Adipocyte (in vitro differentiated cells): Measurements from ENCODE around the gene MCM8.

Source experiments
- DNase-seq: peaks from one replicate; pipeline ENCODE4 v3.0.0-alpha.2; 2015; ENCODE audit warnings: low read depth
- H3K27me3 ChIP-seq: replicated peaks from 2 replicates; pipeline ENCODE4 v1.7.0; 2013; ENCODE audit warnings: mild to moderate bottlenecking, low read length, moderate library complexity; ENCODE audit not compliant: control insufficient read depth, insufficient read depth
- H3K36me3 ChIP-seq: 2 replicates; pipeline ENCODE4 v1.7.0; 2013; ENCODE audit warnings: low read length, mild to moderate bottlenecking, moderate library complexity; ENCODE audit not compliant: control insufficient read depth, insufficient read depth, severe bottlenecking
- H3K4me1 ChIP-seq: 2 replicates; pipeline ENCODE4 v1.7.0; 2013; ENCODE audit warnings: mild to moderate bottlenecking, low read length, moderate library complexity; ENCODE audit not compliant: control insufficient read depth, insufficient read depth
- H3K4me3 ChIP-seq: 2 replicates; pipeline ENCODE4 v1.7.0; 2013; ENCODE audit warnings: mild to moderate bottlenecking, low read length, moderate library complexity
- H3K9ac ChIP-seq: 2 replicates; pipeline ENCODE4 v1.7.0; 2013; ENCODE audit warnings: mild to moderate bottlenecking, low read length, moderate library complexity
- H3K9me3 ChIP-seq: 2 replicates; pipeline ENCODE4 v1.7.0; 2013; ENCODE audit warnings: mild to moderate bottlenecking, low read length, moderate library complexity; ENCODE audit not compliant: control insufficient read depth

MCM8 gene

DNA sequence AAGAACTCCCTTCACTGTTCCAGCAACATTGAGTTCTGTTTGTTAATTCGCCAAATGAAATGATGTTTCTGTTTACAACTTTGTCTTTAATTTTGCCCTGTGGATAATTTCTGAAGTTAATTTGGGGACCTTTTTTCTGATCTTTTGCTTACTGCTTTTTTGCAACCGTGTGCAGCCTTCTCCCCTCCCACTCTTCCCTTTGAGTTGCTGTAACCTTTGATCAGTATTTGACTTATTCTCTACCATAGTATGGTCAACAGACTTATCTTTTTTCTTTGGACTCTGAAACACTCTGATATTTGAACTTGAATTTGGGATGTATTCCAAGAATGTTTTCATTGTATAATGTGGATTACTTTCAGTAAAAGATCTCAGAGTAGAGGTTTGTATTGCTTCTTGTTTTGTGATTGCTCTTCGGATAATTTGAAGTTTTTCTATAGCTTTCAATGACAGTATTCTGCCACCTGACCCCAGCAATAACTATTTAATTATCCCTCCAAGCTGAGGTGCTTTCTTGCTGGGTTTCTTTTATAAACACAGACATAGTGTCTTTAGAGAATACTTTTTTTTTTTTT is 57.2 kb downstream of the MCM8 start:
- Histone ChIP-seq H3K4me1 (peaks cover 37% of the 10 kb centered on the region), H3K9ac (peak overlapping the region; percentile 96), H3K4me3 (peak overlapping the region; percentile 98), H3K27me3 (no peaks in the 10 kb centered on the region), H3K9me3 (no peaks in the 10 kb centered on the region), H3K36me3 (peaks cover 31% of the 10 kb centered on the region)
- peak; percentile 21 for DNase-seq

GRCh38 chr20:6008254-6008653 is 57.8 kb downstream of the MCM8 start:
- Histone ChIP-seq H3K9me3 (no peaks in the 10 kb centered on the region), H3K36me3 (peaks cover 37% of the 10 kb centered on the region), H3K27me3 (no peaks in the 10 kb centered on the region), H3K4me3 (peak overlapping the region; percentile 98), H3K9ac (peak overlapping the region; percentile 96), H3K4me1 (peaks cover 37% of the 10 kb centered on the region)
- peak; percentile 95 for DNase-seq

- Histone ChIP-seq H3K4me1 (peaks cover 33% of the 10 kb centered on the region), H3K4me3 (no peak overlapping the region), H3K27me3 (no peaks in the 10 kb centered on the region), H3K9ac (peak overlapping the region; percentile 13), H3K9me3 (no peaks in the 10 kb centered on the region), H3K36me3 (peaks cover 76% of the 10 kb centered on the region)
- no peak for DNase-seq
Observed at GRCh38 chr20:6012179-6012578, 61.7 kb downstream of the MCM8 start.

DNA sequence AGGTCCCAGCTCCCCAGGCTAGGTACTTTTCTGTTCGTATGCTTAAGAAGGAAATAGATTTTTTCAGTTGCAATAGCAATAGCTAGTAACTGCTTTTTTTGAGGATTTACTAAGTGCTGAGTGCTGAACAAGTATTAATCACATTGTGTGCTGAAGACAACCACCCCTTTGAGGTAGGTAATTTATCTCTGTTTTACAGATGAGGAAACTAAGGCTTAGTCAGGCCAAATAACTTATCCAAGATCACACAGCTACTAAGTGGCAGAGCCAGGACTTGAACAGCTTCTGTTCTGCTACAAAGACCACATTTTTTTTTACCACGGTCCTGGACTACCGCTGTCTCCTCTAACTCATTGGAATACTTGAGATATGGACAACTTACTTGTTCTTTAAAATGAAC is 63.6 kb downstream of the MCM8 start:
- Histone ChIP-seq H3K27me3 (no peaks in the 10 kb centered on the region), H3K4me1 (peaks cover 30% of the 10 kb centered on the region), H3K4me3 (no peak overlapping the region), H3K9me3 (no peaks in the 10 kb centered on the region), H3K36me3 (peaks cover 90% of the 10 kb centered on the region), H3K9ac (no peak overlapping the region)
- DNase-seq, result no peak

DNA sequence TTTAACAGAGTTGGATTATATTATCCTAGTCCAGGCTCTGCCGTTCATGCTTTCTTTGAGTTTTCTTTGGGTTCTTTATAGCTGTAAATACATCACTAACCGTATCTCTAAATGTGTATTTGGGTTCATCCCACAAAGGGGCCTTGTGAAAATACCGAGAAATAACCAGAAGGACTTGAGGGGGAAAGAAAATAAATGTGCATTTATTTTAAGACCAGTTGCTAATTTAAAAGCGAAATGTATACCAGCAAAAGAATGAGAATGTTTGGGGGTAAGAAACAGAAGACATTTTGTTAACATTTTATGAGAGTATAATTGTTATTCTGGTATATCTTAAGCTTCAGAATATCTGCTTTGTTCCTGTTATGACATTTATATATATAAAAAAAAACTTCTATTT is 64.5 kb downstream of the MCM8 start:
- Histone ChIP-seq H3K9ac (no peak overlapping the region), H3K9me3 (no peaks in the 10 kb centered on the region), H3K4me3 (no peak overlapping the region), H3K4me1 (peaks cover 22% of the 10 kb centered on the region), H3K27me3 (no peaks in the 10 kb centered on the region), H3K36me3 (peaks cover 85% of the 10 kb centered on the region)
- no peak for DNase-seq

DNA sequence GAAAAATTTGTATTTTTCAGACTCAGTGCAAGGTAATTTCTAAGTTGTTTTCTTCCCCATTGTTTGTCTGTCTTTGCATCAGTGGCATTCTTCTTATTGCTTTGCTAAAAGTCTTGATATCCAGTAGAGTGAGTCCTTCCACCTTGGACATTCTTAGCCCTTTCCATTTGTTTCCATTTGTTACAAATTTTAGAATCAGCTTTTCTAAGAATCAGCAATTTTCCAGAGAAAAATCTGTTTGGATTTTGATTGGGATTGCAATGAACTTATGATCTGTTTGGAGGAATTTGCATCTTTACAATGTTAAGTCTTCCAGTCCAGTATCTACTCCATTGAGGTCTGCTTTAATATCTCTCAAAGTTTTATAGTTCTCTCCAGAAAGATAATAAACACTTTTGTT is 67.0 kb downstream of the MCM8 start:
- Histone ChIP-seq H3K9ac (no peak overlapping the region), H3K27me3 (no peaks in the 10 kb centered on the region), H3K4me3 (no peak overlapping the region), H3K4me1 (peaks cover 9% of the 10 kb centered on the region), H3K9me3 (no peaks in the 10 kb centered on the region), H3K36me3 (peaks cover 73% of the 10 kb centered on the region)
- DNase-seq, result no peak

- Histone ChIP-seq H3K9ac (no peak overlapping the region), H3K4me1 (peaks cover 8% of the 10 kb centered on the region), H3K9me3 (no peaks in the 10 kb centered on the region), H3K4me3 (no peak overlapping the region), H3K27me3 (no peaks in the 10 kb centered on the region), H3K36me3 (peaks cover 73% of the 10 kb centered on the region)
- DNase-seq, result no peak
Observed at GRCh38 chr20:6017880-6018279, 67.4 kb downstream of the MCM8 start.

GRCh38 chr20:6024768-6025167 is 74.3 kb downstream of the MCM8 start:
- H3K9ac ChIP-seq, result no peak overlapping the region
- DNase-seq, result no peak
- H3K27me3 ChIP-seq, result no peaks in the 10 kb centered on the region
- peaks cover 14% of the 10 kb centered on the region for H3K4me1 ChIP-seq
- no peak overlapping the region for H3K4me3 ChIP-seq
- H3K36me3 ChIP-seq, result peaks cover 64% of the 10 kb centered on the region
- H3K9me3 ChIP-seq, result peaks cover 8% of the 10 kb centered on the region

DNA sequence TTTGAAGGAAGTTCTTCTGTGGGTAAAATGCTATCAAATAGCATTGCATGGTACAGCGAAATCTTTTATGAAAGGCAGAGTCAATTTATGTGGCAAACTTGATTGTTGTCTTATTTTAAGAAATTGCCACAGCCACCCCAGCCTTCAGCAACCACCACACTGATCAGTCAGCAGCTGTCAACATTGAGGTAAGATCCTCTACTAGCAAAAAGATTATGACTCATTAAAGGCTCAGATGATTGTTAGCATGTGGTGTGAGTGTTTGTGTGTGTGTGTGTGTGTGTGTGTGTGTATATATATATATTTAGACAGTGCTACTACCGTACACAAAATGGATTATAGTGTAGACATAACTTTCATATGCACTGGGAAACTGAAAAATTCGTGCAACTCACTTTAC is 75.6 kb downstream of the MCM8 start:
- peaks cover 25% of the 10 kb centered on the region for H3K4me1 ChIP-seq
- peaks cover 8% of the 10 kb centered on the region for H3K9me3 ChIP-seq
- no peak overlapping the region for H3K4me3 ChIP-seq
- no peaks in the 10 kb centered on the region for H3K27me3 ChIP-seq
- DNase-seq, result no peak
- no peak overlapping the region for H3K9ac ChIP-seq
- H3K36me3 ChIP-seq, result peaks cover 61% of the 10 kb centered on the region

GRCh38 chr20:6028818-6029217 is 78.4 kb downstream of the MCM8 start:
- Histone ChIP-seq H3K4me1 (peaks cover 35% of the 10 kb centered on the region), H3K36me3 (peaks cover 60% of the 10 kb centered on the region), H3K9me3 (peaks cover 8% of the 10 kb centered on the region), H3K4me3 (no peak overlapping the region), H3K27me3 (no peaks in the 10 kb centered on the region), H3K9ac (peak overlapping the region; percentile 27)
- DNase-seq, result no peak

- Histone ChIP-seq H3K36me3 (peaks cover 60% of the 10 kb centered on the region), H3K9me3 (peaks cover 8% of the 10 kb centered on the region), H3K4me3 (peak overlapping the region; percentile 37), H3K9ac (peak overlapping the region; percentile 16), H3K4me1 (peaks cover 42% of the 10 kb centered on the region), H3K27me3 (no peaks in the 10 kb centered on the region)
- peak; percentile 43 for DNase-seq
Observed at GRCh38 chr20:6029538-6029937, 79.1 kb downstream of the MCM8 start.

DNA sequence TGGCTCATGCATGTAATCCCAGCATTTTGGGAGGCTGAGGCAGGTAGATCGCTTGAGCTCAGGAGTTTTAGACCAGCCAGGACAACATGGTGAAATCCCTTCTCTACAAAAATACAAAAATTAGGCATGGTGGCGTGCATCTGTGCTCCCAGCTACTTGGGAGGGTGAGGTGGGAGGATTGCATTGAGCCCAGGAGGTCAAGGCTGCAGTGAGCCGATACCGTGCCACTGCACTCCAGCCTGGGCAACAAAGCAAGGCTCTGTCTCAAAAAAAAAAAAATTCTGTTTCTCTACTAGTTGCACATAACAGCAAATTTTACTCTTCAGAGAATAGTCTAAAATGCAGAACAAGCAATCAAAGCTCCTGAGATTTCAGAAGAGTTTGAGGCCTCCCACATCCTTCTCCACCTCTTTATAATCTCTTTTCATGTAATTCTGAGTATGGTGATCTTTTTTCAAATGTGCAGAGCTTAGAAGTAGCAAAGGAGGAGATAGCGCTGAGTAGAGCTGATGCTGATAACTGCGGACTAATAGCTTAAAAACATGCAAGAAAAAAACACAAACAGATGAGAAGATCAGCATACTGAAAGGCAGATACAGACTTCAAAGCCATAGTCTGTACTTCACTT is 80.1 kb downstream of the MCM8 start:
- H3K27me3 ChIP-seq, result no peaks in the 10 kb centered on the region
- H3K9ac ChIP-seq, result no peak overlapping the region
- H3K9me3 ChIP-seq, result peaks cover under 1% of the 10 kb centered on the region
- H3K4me3 ChIP-seq, result no peak overlapping the region
- peaks cover 60% of the 10 kb centered on the region for H3K36me3 ChIP-seq
- no peak for DNase-seq
- peaks cover 50% of the 10 kb centered on the region for H3K4me1 ChIP-seq
